ENCODE data around the gene SLC10A7.

SLC10A7 gene

GRCh38 chr4:146243141-146243882, 278.4 kb downstream of the SLC10A7 start:
- Histone ChIP-seq H3K79me2 (ENCODE audit: low read length) (no peaks in the 10 kb centered on the region), H3K9me3 (ENCODE audit: insufficient read depth, low read length) (no peaks in the 10 kb centered on the region), H3K9ac (ENCODE audit: low read length) (peak overlapping the region; percentile 66), H3K27me3 (ENCODE audit: low read depth, low read length) (no peaks in the 10 kb centered on the region), H2AFZ (ENCODE audit: low read depth, low read length) (peak overlapping the region; percentile 78), H3K36me3 (replicated peaks; ENCODE audit: low read depth, low read length) (no peaks in the 10 kb centered on the region), H4K20me1 (ENCODE audit: insufficient read depth, low read length) (no peaks in the 10 kb centered on the region), H3K4me3 (ENCODE audit: low read length) (peak overlapping the region; percentile 81), H3K27ac (ENCODE audit: low read length) (no peak overlapping the region), H3K4me1 (ENCODE audit: low read length) (peaks cover 16% of the 10 kb centered on the region), H3K4me2 (ENCODE audit: low read length) (peak overlapping the region; percentile 94)
- TF ChIP-seq EZH2phosphoT487 (IDR thresholded peaks at IDR 0.05; ENCODE audit: low read depth) (no peak), CTCF (IDR thresholded peaks at IDR 0.05; ENCODE audit: low read depth, low read length) (peak; percentile 99)

GRCh38 chr4:146238107-146238506, 283.6 kb downstream of the SLC10A7 start:
- no peak overlapping the region for H3K4me2 ChIP-seq (ENCODE audit: low read length)
- H3K27me3 ChIP-seq (ENCODE audit: low read depth, low read length) = no peaks in the 10 kb centered on the region
- H4K20me1 ChIP-seq (ENCODE audit: insufficient read depth, low read length) = no peaks in the 10 kb centered on the region
- H3K27ac ChIP-seq (ENCODE audit: low read length) = no peak overlapping the region
- H3K9me3 ChIP-seq (ENCODE audit: insufficient read depth, low read length) = no peaks in the 10 kb centered on the region
- H3K79me2 ChIP-seq (ENCODE audit: low read length) = no peaks in the 10 kb centered on the region
- peaks cover 10% of the 10 kb centered on the region for H3K4me1 ChIP-seq (ENCODE audit: low read length)
- H3K4me3 ChIP-seq (ENCODE audit: low read length) = no peak overlapping the region
- H3K9ac ChIP-seq (ENCODE audit: low read length) = no peak overlapping the region
- TF ChIP-seq EZH2phosphoT487 (IDR thresholded peaks at IDR 0.05; ENCODE audit: low read depth) = no peak
- TF ChIP-seq CTCF (IDR thresholded peaks at IDR 0.05; ENCODE audit: low read depth, low read length) = no peak
- H2AFZ ChIP-seq (ENCODE audit: low read depth, low read length) = no peak overlapping the region
- no peaks in the 10 kb centered on the region for H3K36me3 ChIP-seq (replicated peaks; ENCODE audit: low read depth, low read length)

- no peak overlapping the region for H2AFZ ChIP-seq (ENCODE audit: low read depth, low read length)
- no peaks in the 10 kb centered on the region for H4K20me1 ChIP-seq (ENCODE audit: insufficient read depth, low read length)
- H3K4me2 ChIP-seq (ENCODE audit: low read length) = no peak overlapping the region
- H3K9ac ChIP-seq (ENCODE audit: low read length) = no peak overlapping the region
- peaks cover 8% of the 10 kb centered on the region for H3K4me1 ChIP-seq (ENCODE audit: low read length)
- no peaks in the 10 kb centered on the region for H3K9me3 ChIP-seq (ENCODE audit: insufficient read depth, low read length)
- H3K36me3 ChIP-seq (replicated peaks; ENCODE audit: low read depth, low read length) = no peaks in the 10 kb centered on the region
- TF ChIP-seq CTCF (IDR thresholded peaks at IDR 0.05; ENCODE audit: low read depth, low read length) (no peak), EZH2phosphoT487 (IDR thresholded peaks at IDR 0.05; ENCODE audit: low read depth) (no peak)
- no peak overlapping the region for H3K27ac ChIP-seq (ENCODE audit: low read length)
- H3K79me2 ChIP-seq (ENCODE audit: low read length) = no peaks in the 10 kb centered on the region
- no peak overlapping the region for H3K4me3 ChIP-seq (ENCODE audit: low read length)
- H3K27me3 ChIP-seq (ENCODE audit: low read depth, low read length) = no peaks in the 10 kb centered on the region
Measured at GRCh38 chr4:146237092-146237491, 284.6 kb downstream of the SLC10A7 start.

DNA sequence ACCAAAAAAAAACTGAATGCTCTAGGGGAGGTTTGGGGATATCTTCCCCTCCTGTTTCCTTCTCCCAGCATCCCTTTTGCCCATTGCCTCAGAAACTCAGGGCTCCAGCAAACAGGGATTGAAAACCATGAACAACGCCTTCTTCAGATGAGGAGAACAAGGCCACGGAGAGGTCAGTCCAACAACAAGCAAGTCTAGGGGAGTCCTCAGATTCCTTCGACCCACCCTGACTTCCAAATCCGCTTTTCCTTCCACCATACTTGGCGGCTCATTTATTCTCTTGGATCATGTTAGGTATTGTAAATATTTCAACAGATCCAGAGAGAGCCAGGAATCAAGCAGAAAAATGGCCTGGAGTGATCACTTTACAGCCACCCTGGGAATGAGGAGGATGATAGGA, 285.5 kb downstream of the SLC10A7 start:
- H3K4me2 ChIP-seq (ENCODE audit: low read length) = no peak overlapping the region

More for the DNA sequence above, 285.5 kb downstream of the SLC10A7 start:
- Histone ChIP-seq H4K20me1 (ENCODE audit: insufficient read depth, low read length) (no peaks in the 10 kb centered on the region), H3K27me3 (ENCODE audit: low read depth, low read length) (no peaks in the 10 kb centered on the region), H3K9ac (ENCODE audit: low read length) (no peak overlapping the region), H3K4me1 (ENCODE audit: low read length) (peaks cover under 1% of the 10 kb centered on the region), H3K9me3 (ENCODE audit: insufficient read depth, low read length) (no peaks in the 10 kb centered on the region), H3K27ac (ENCODE audit: low read length) (no peak overlapping the region), H3K79me2 (ENCODE audit: low read length) (no peaks in the 10 kb centered on the region), H3K4me3 (ENCODE audit: low read length) (no peak overlapping the region), H2AFZ (ENCODE audit: low read depth, low read length) (no peak overlapping the region), H3K36me3 (replicated peaks; ENCODE audit: low read depth, low read length) (no peaks in the 10 kb centered on the region)
- no peak for TF ChIP-seq EZH2phosphoT487 (IDR thresholded peaks at IDR 0.05; ENCODE audit: low read depth)
- TF ChIP-seq CTCF (IDR thresholded peaks at IDR 0.05; ENCODE audit: low read depth, low read length) = no peak
